GM23338 (cell line): ENCODE measurements around the gene SORBS2. TPM values are rescaled to one million over a fixed set of nuclear protein-coding genes. Genes with fewer than 3 reads are reported as not detected.

ENCODE experiments used
- ATAC-seq: fragments of 200-7000 bp; cut with Tn5 transposase; 3 replicates; pipeline ENCODE4 v1.9.1; 2020
- DNase-seq: peaks from one replicate; pipeline ENCODE4 v3.0.0-alpha.2; 2015; ENCODE audit warnings: low spot score
- H2AFZ ChIP-seq: fragments of 200-600 bp; sonication (generic); 2 replicates; pipeline ENCODE4 v1.8.0; 2016; ENCODE audit warnings: antibody characterized with exemption, mild to moderate bottlenecking, moderate library complexity
- H3F3A ChIP-seq: fragments of 200-600 bp; sonication (generic); replicated peaks from 2 replicates; pipeline ENCODE4 v1.8.0; 2017; ENCODE audit warnings: antibody characterized with exemption, mixed run types, low read depth
- H3K27ac ChIP-seq: fragments of 200-600 bp; sonication (generic); 2 replicates; pipeline ENCODE4 v1.6.1; 2016; ENCODE audit warnings: low read depth
- H3K27me3 ChIP-seq: fragments of 200-600 bp; sonication (generic); 2 replicates; pipeline ENCODE4 v1.8.0; 2016; ENCODE audit warnings: mild to moderate bottlenecking, mixed run types, moderate library complexity; ENCODE audit not compliant: insufficient read depth
- H3K36me3 ChIP-seq: fragments of 200-600 bp; sonication (generic); 2 replicates; pipeline ENCODE4 v1.8.0; 2016; ENCODE audit warnings: mild to moderate bottlenecking; ENCODE audit not compliant: insufficient read depth
- H3K4me1 ChIP-seq: fragments of 200-600 bp; sonication (generic); 2 replicates; pipeline ENCODE4 v1.8.0; 2016; ENCODE audit warnings: mild to moderate bottlenecking, moderate library complexity; ENCODE audit not compliant: insufficient read depth
- H3K4me2 ChIP-seq: fragments of 200-600 bp; sonication (generic); 2 replicates; pipeline ENCODE4 v1.7.1; 2017; ENCODE audit warnings: mixed run types
- H3K4me3 ChIP-seq: fragments of 200-600 bp; sonication (generic); 2 replicates; pipeline ENCODE4 v1.6.1; 2016; ENCODE audit warnings: mixed run types
- H3K79me2 ChIP-seq: fragments of 200-600 bp; sonication (generic); replicated peaks from 2 replicates; pipeline ENCODE4 v1.8.0; 2017; ENCODE audit warnings: mild to moderate bottlenecking; ENCODE audit not compliant: insufficient read depth
- H3K9me2 ChIP-seq: fragments of 200-600 bp; sonication (generic); 2 replicates; pipeline ENCODE4 v1.8.0; 2017; ENCODE audit not compliant: insufficient read depth
- H4K20me1 ChIP-seq: fragments of 200-600 bp; sonication (generic); replicated peaks from 2 replicates; pipeline ENCODE4 v1.8.0; 2017; ENCODE audit warnings: mild to moderate bottlenecking; ENCODE audit not compliant: insufficient read depth
- H3K27ac Mint-ChIP-seq: 2 replicates; pipeline ENCODE4 v1.8.0; 2020; ENCODE audit warnings: inconsistent platforms, mild to moderate bottlenecking, moderate library complexity, mixed read lengths
- H3K27me3 Mint-ChIP-seq: 3 replicates; pipeline ENCODE4 v1.8.0; 2022; ENCODE audit warnings: low read depth, mild to moderate bottlenecking, moderate library complexity, mixed read lengths, inconsistent platforms; ENCODE audit not compliant: insufficient read depth, poor library complexity
- H3K36me3 Mint-ChIP-seq: 3 replicates; pipeline ENCODE4 v1.8.0; 2021; ENCODE audit warnings: low read depth, mild to moderate bottlenecking, inconsistent platforms, moderate library complexity, mixed read lengths
- H3K4me1 Mint-ChIP-seq: 3 replicates; pipeline ENCODE4 v1.8.0; 2020; ENCODE audit warnings: mild to moderate bottlenecking, inconsistent platforms, mixed read lengths
- H3K4me3 Mint-ChIP-seq: 3 replicates; pipeline ENCODE4 v1.8.0; 2021; ENCODE audit warnings: moderate library complexity, mild to moderate bottlenecking, inconsistent platforms, mixed read lengths
- H3K9me3 Mint-ChIP-seq: 3 replicates; pipeline ENCODE4 v1.8.0; 2020; ENCODE audit warnings: moderate library complexity, mild to moderate bottlenecking, inconsistent platforms, mixed read lengths
- EZH2 ChIP-seq: fragments of 200-600 bp; sonication (generic); IDR thresholded peaks from one replicate; pipeline ENCODE4 v1.8.0; 2017; ENCODE audit warnings: antibody characterized with exemption, mild to moderate bottlenecking, low read depth; ENCODE audit not compliant: unreplicated experiment
- EZH2phosphoT487 ChIP-seq: fragments of 200-600 bp; sonication (generic); IDR thresholded peaks from one replicate; pipeline ENCODE4 v1.8.1; 2018; ENCODE audit warnings: antibody characterized with exemption; ENCODE audit not compliant: unreplicated experiment
- NANOG ChIP-seq: IDR thresholded peaks from 2 replicates; pipeline ENCODE4 v1.6.1; 2016; ENCODE audit warnings: antibody characterized with exemption, borderline replicate concordance
- STAT1 ChIP-seq: IDR thresholded peaks from one replicate; pipeline ENCODE4 v1.6.1; 2016; ENCODE audit warnings: antibody characterized with exemption; ENCODE audit not compliant: unreplicated experiment
- ZNF114 ChIP-seq: fragments of 250-450 bp; sonication (Bioruptor Pico); IDR thresholded peaks from 2 replicates; pipeline ENCODE4 v1.5.0; 2020; ENCODE audit warnings: mild to moderate bottlenecking, moderate library complexity
- ZNF331 ChIP-seq: fragments of 250-450 bp; sonication (Bioruptor Pico); IDR thresholded peaks from 2 replicates; pipeline ENCODE4 v1.5.0; 2020; ENCODE audit warnings: low read depth, mild to moderate bottlenecking, moderate library complexity
- ZNF462 ChIP-seq: fragments of 250-450 bp; sonication (Bioruptor Pico); IDR thresholded peaks from 2 replicates; pipeline ENCODE4 v1.5.0; 2020; ENCODE audit warnings: mild to moderate bottlenecking, moderate library complexity
- polyA plus RNA-seq: library from polyadenylated mRNA; unstranded; fragments of >200 nt; fragmentation: Nextera tagmentation; extraction: Ambion mirVana; gene quantifications from 2 replicates; pipeline ENCODE4 v1.2.1, GENCODE V29; 2016
- total RNA-seq: library from RNA; depleted of rRNA; stranded (reverse); fragments of >200 nt; shearing (Covaris generic); gene quantifications from 2 replicates; pipeline ENCODE4 v1.2.3, GENCODE V29; 2014

Gene SORBS2
- total and polyA plus RNA-seq, 2 experiments from 2014 or later, result 17.8 to 27.6 TPM

- H3K27ac Mint-ChIP-seq, result no peak overlapping the region
- no peaks in the 10 kb centered on the region for H3K79me2 ChIP-seq
- no peak overlapping the region for H3K4me2 ChIP-seq
- H3K27me3 ChIP-seq, result no peaks in the 10 kb centered on the region
- no peaks in the 10 kb centered on the region for H3K9me2 ChIP-seq
- no peaks in the 10 kb centered on the region for H3K9me3 Mint-ChIP-seq
- TF ChIP-seq ZNF462 (CRISPR knock-in tag) (no peak), NANOG (no peak), STAT1 (no peak), EZH2phosphoT487 (no peak), ZNF114 (CRISPR knock-in tag) (no peak), EZH2 (no peak), ZNF331 (CRISPR knock-in tag) (no peak)
- no peaks in the 10 kb centered on the region for H3K36me3 Mint-ChIP-seq
- ATAC-seq (no peak), DNase-seq (no peak)
- H3K36me3 ChIP-seq, result no peaks in the 10 kb centered on the region
- H3K4me1 ChIP-seq, result no peaks in the 10 kb centered on the region
- peaks cover 4% of the 10 kb centered on the region for H3K27me3 Mint-ChIP-seq
- no peaks in the 10 kb centered on the region for H3F3A ChIP-seq
- H3K27ac ChIP-seq, result no peak overlapping the region
- H3K4me3 Mint-ChIP-seq, result no peak overlapping the region
- H3K4me3 ChIP-seq, result no peak overlapping the region
- no peak overlapping the region for H2AFZ ChIP-seq
- peaks cover 5% of the 10 kb centered on the region; the same call in 2 of the 3 replicates for H3K4me1 Mint-ChIP-seq
- H4K20me1 ChIP-seq, result no peaks in the 10 kb centered on the region
Observed at GRCh38 chr4:185792384-185793115, 19.4 kb downstream of the SORBS2 start.
